Upper lobe of right lung (tissue), 1 donor: ENCODE measurements around the gene MALAT1. TPM values are rescaled to one million over a fixed set of nuclear protein-coding genes. Genes with fewer than 3 reads are reported as not detected.
"Not testable (repeated sequence)": the region's sequence is repeated elsewhere in the genome, so short reads cannot be mapped to it uniquely, and the experiment has no call there.

Source experiments
- ATAC-seq: fragments of 200-7000 bp; cut with Tn5 transposase; one replicate; pipeline ENCODE4 v1.9.1; 2020; ENCODE audit warnings: mild to moderate bottlenecking, moderate library complexity
- DNase-seq: peaks from one replicate; pipeline ENCODE4 v3.0.0-alpha.2; 2020
- H3K27ac ChIP-seq: fragments of 200-600 bp; one replicate; pipeline ENCODE4 v1.8.0; 2022
- H3K27me3 ChIP-seq: fragments of 200-600 bp; one replicate; pipeline ENCODE4 v1.8.0; 2022; ENCODE audit warnings: mild to moderate bottlenecking
- H3K36me3 ChIP-seq: fragments of 200-600 bp; one replicate; pipeline ENCODE4 v1.8.0; 2022
- H3K4me1 ChIP-seq: fragments of 200-600 bp; one replicate; pipeline ENCODE4 v1.8.0; 2022
- H3K4me3 ChIP-seq: fragments of 200-600 bp; one replicate; pipeline ENCODE4 v1.8.0; 2022; ENCODE audit warnings: mild to moderate bottlenecking
- H3K9me3 ChIP-seq: fragments of 200-600 bp; one replicate; pipeline ENCODE4 v1.8.0; 2022
- CTCF ChIP-seq: fragments of 200-600 bp; IDR thresholded peaks from one replicate; pipeline ENCODE4 v1.8.0; 2022; ENCODE audit warnings: antibody characterized with exemption
- intact Hi-C: fragments of 100-400 bp; cut with DNase I; formaldehyde crosslinking; loops from one replicate; pipeline ENCODE4 v1.11.0; 2022
- total RNA-seq: library from RNA; stranded (reverse); fragmentation: NEBNext Ultra II Directional; extraction: Animal tissue kit (Norgen Biotek cat#: 25700); gene quantifications from one replicate; pipeline ENCODE4 v1.2.1, GENCODE V29; 2021
- donor health status: DM: no; HTN: yes; CAD: no; lungs with severe emphysema.

MALAT1 gene
- total RNA-seq, 1 donor from 2014 or later = 11,917 TPM

GRCh38 chr11:65471447-65471891 lies 27.4 kb upstream of the MALAT1 start:
- Histone ChIP-seq H3K36me3 (no peaks in the 10 kb centered on the region), H3K27ac (peak overlapping the region; percentile 90), H3K9me3 (no peaks in the 10 kb centered on the region), H3K4me3 (peak overlapping the region; percentile 25), H3K4me1 (peaks cover 27% of the 10 kb centered on the region), H3K27me3 (no peaks in the 10 kb centered on the region)
- ATAC-seq (peak; percentile 92), DNase-seq (peak; percentile 89)
- TF ChIP-seq CTCF = peak; percentile 80
- intact Hi-C loops = loop anchor here (5.0 kb wide), 1 partner anchor 36 kb away; no protein-coding TSS in a partner anchor

GRCh38 chr11:65472588-65473277 lies 26.1 kb upstream of the MALAT1 start:
- ATAC-seq, H3K27me3 ChIP-seq, H3K9me3 ChIP-seq, H3K36me3 ChIP-seq, DNase-seq, H3K4me3 ChIP-seq: not testable (repeated sequence)
- H3K4me1 ChIP-seq = peaks cover 29% of the 10 kb centered on the region
- H3K27ac ChIP-seq = peak overlapping the region; percentile 87
- intact Hi-C loops = loop anchor here (5.0 kb wide), 1 partner anchor 35 kb away; no protein-coding TSS in a partner anchor

GRCh38 chr11:65473278-65473860 lies 25.5 kb upstream of the MALAT1 start:
- Histone ChIP-seq H3K27me3 (no peaks in the 10 kb centered on the region), H3K36me3 (no peaks in the 10 kb centered on the region), H3K9me3 (no peaks in the 10 kb centered on the region), H3K4me3 (no peak overlapping the region), H3K4me1 (peaks cover 33% of the 10 kb centered on the region), H3K27ac (peak overlapping the region; percentile 87)
- DNase-seq = no peak
- ATAC-seq = no peak
- no peak for TF ChIP-seq CTCF
- intact Hi-C loops = loop anchor here (5.0 kb wide), 1 partner anchor 34 kb away; no protein-coding TSS in a partner anchor

- TF ChIP-seq CTCF = no peak
- H3K27ac ChIP-seq = no peak overlapping the region
- ATAC-seq (no peak), DNase-seq (no peak)
- H3K4me1 ChIP-seq = peaks cover 43% of the 10 kb centered on the region
- H3K27me3 ChIP-seq = no peaks in the 10 kb centered on the region
- H3K9me3 ChIP-seq = no peaks in the 10 kb centered on the region
- no peaks in the 10 kb centered on the region for H3K36me3 ChIP-seq
- intact Hi-C loops = loop anchor here (5.0 kb wide), 1 partner anchor 32 kb away; no protein-coding TSS in a partner anchor
- no peak overlapping the region for H3K4me3 ChIP-seq
Measured at GRCh38 chr11:65474864-65475263, 24.0 kb upstream of the MALAT1 start.

GRCh38 chr11:65476632-65477148 lies 22.2 kb upstream of the MALAT1 start:
- TF ChIP-seq CTCF = no peak
- intact Hi-C loops = no loop called here
- Histone ChIP-seq H3K4me3 (peak overlapping the region; percentile 73), H3K36me3 (no peaks in the 10 kb centered on the region), H3K9me3 (no peaks in the 10 kb centered on the region), H3K27ac (peak overlapping the region; percentile 99), H3K4me1 (peaks cover 50% of the 10 kb centered on the region), H3K27me3 (no peaks in the 10 kb centered on the region)
- DNase-seq (no peak), ATAC-seq (no peak)
